Endothelial cell of umbilical vein (primary cell): ENCODE data around the gene CACNA1C. TPM values are rescaled to one million over a fixed set of nuclear protein-coding genes. Genes with fewer than 3 reads are reported as not detected.

Experiments
- BruUV-seq: library from RNA; stranded (reverse); fragments of 400-500 nt; replicated peaks from 2 replicates; lab custom pipeline; 2021; lab: Mats Ljungman, UMichigan
- CTCF ChIA-PET: fragments of 300-600, 350-600 bp; sonication (Branson Sonifier 250); formaldehyde crosslinking; loops from one replicate; lab custom pipeline; 2021; ENCODE audit warnings: antibody characterized with exemption, inconsistent platforms; lab: Charles Lee
- POLR2A ChIA-PET: fragments of 300-600, 350-600 bp; sonication (Branson Sonifier 250); formaldehyde crosslinking; loops from one replicate; lab custom pipeline; 2021; ENCODE audit warnings: antibody characterized with exemption, inconsistent platforms; lab: Charles Lee
- DNase-seq: peaks from one replicate; pipeline ENCODE4 v3.0.0-alpha.2; 2011; ENCODE audit warnings: low read depth, low spot score
- FAIRE-seq: peaks from 2 replicates; lab custom pipeline; 2011; peaks lifted over from hg19 to GRCh38; lab: Jason Lieb, UNC
- H2AFZ ChIP-seq: 2 replicates; pipeline ENCODE4 v1.6.0; 2012; ENCODE audit warnings: low read depth, low read length, control low read depth, inconsistent platforms
- H3K27ac ChIP-seq: 2 replicates; pipeline ENCODE4 v1.5.1; 2011; ENCODE audit warnings: low read depth, mild to moderate bottlenecking, control low read depth, low read length, moderate library complexity; ENCODE audit not compliant: insufficient read depth
- H3K27me3 ChIP-seq, 2 experiments: 2 replicates each; pipeline versions ENCODE4 v1.6.0 to v1.6.1; 2011; ENCODE audit warnings: low read length in 2 of 2, mixed read lengths in 1 of 2; ENCODE audit not compliant: control insufficient read depth in 2 of 2, insufficient read depth in 2 of 2
- H3K36me3 ChIP-seq, 2 experiments: 2 replicates in 1 of 2; 3 replicates in 1 of 2; pipeline ENCODE4 v1.5.1; 2011; ENCODE audit warnings: low read length in 2 of 2, mild to moderate bottlenecking in 1 of 2, moderate library complexity in 1 of 2; ENCODE audit not compliant: control insufficient read depth in 2 of 2, insufficient read depth in 2 of 2; ENCODE audit errors: extremely low read depth in 1 of 2
- H3K4me1 ChIP-seq: 3 replicates; pipeline ENCODE4 v1.5.1; 2011; ENCODE audit warnings: mild to moderate bottlenecking, low read length; ENCODE audit not compliant: control insufficient read depth, insufficient read depth; ENCODE audit errors: extremely low read depth
- H3K4me2 ChIP-seq: 2 replicates; pipeline ENCODE4 v1.6.1; 2011; ENCODE audit warnings: low read length, control low read depth, mixed read lengths; ENCODE audit not compliant: insufficient read depth
- H3K4me3 ChIP-seq, 3 experiments: fragments of 200-600 bp in 1 of 3; sonication (generic), shearing (Covaris generic) in 1 of 3; replicated peaks in 1 of 3; 2 replicates each; pipeline ENCODE4 v1.5.1; 2011 to 2016; ENCODE audit warnings: control low read depth in 3 of 3, low read length in 3 of 3, mild to moderate bottlenecking in 2 of 3, inconsistent platforms in 1 of 3, low read depth in 1 of 3, moderate library complexity in 1 of 3; ENCODE audit not compliant: insufficient read depth in 1 of 3
- H3K79me2 ChIP-seq: 2 replicates; pipeline ENCODE4 v1.6.0; 2012; ENCODE audit warnings: low read length, inconsistent platforms; ENCODE audit not compliant: control insufficient read depth, insufficient read depth
- H3K9ac ChIP-seq: replicated peaks from 2 replicates; pipeline ENCODE3; 2011; ENCODE audit warnings: low read length, control low read depth; ENCODE audit not compliant: insufficient read depth; ENCODE audit errors: extremely low read depth
- H3K9me1 ChIP-seq: replicated peaks from 3 replicates; pipeline ENCODE4 v1.6.0; 2011; ENCODE audit warnings: mild to moderate bottlenecking, low read length; ENCODE audit not compliant: control insufficient read depth, insufficient read depth; ENCODE audit errors: extremely low read depth
- H3K9me3 ChIP-seq: replicated peaks from 2 replicates; pipeline ENCODE4 v1.5.1; 2012; ENCODE audit warnings: low read length, inconsistent platforms; ENCODE audit not compliant: control insufficient read depth, insufficient read depth
- H4K20me1 ChIP-seq: replicated peaks from 2 replicates; pipeline ENCODE3; 2011; ENCODE audit warnings: mild to moderate bottlenecking, low read length; ENCODE audit not compliant: control insufficient read depth, insufficient read depth; ENCODE audit errors: extremely low read depth
- EZH2 ChIP-seq: IDR thresholded peaks from 2 replicates; pipeline ENCODE4 v1.6.1; 2012; ENCODE audit warnings: borderline replicate concordance, low read depth, mild to moderate bottlenecking, moderate library complexity, low read length, inconsistent platforms; ENCODE audit not compliant: severe bottlenecking
- FOS ChIP-seq: IDR thresholded peaks from 2 replicates; pipeline ENCODE4 v1.6.1; 2011; ENCODE audit warnings: mild to moderate bottlenecking, low read length, moderate library complexity, borderline replicate concordance; ENCODE audit not compliant: insufficient read depth
- GATA2 ChIP-seq: IDR thresholded peaks from 2 replicates; pipeline ENCODE4 v1.7.0; 2011; ENCODE audit warnings: low read depth, mild to moderate bottlenecking, moderate library complexity, mixed read lengths, low read length; ENCODE audit not compliant: insufficient read length, insufficient read depth
- JUN ChIP-seq: IDR thresholded peaks from 2 replicates; pipeline ENCODE4 v1.6.1; 2011; ENCODE audit warnings: borderline replicate concordance, low read depth; ENCODE audit not compliant: insufficient read length, insufficient read depth
- MYC ChIP-seq: IDR thresholded peaks from one replicate; pipeline ENCODE4 v1.6.1; 2011; ENCODE audit warnings: mild to moderate bottlenecking, low read depth, low read length
- POLR2A ChIP-seq: IDR thresholded peaks from 2 replicates; pipeline ENCODE4 v1.6.1; 2012; ENCODE audit warnings: low read depth, mild to moderate bottlenecking, control low read depth, low read length
- POLR2AphosphoS5 ChIP-seq: IDR thresholded peaks from 2 replicates; pipeline ENCODE4 v1.6.1; 2012; ENCODE audit warnings: low read depth, mild to moderate bottlenecking, control low read depth, low read length, moderate library complexity; ENCODE audit not compliant: insufficient read depth
- dilution Hi-C: fragments of 300-500 bp; cut with MboI; formaldehyde crosslinking; loops from one replicate; pipeline ENCODE4 v1.15.0; 2019; ENCODE audit warnings: low sequenced_read_pairs; ENCODE audit not compliant: extremely low pct_ligation_motif_present
- intact Hi-C: fragments of 100-400 bp; cut with micrococcal nuclease; formaldehyde crosslinking; loops from one replicate; pipeline ENCODE4 v1.10.0; 2022
- polyA plus RNA-seq, 4 experiments: library from polyadenylated mRNA; depleted of rRNA in 3 of 4; stranded (reverse) in 3 of 4; unstranded in 1 of 4; fragments of >200 nt; gene quantifications; 2 replicates each; pipeline versions ENCODE4 v1.2.1 to v1.2.3, GENCODE V29; 2011 to 2012; ENCODE audit warnings: missing spikeins in 1 of 4
- total RNA-seq: library from RNA; stranded (reverse); gene quantifications from 2 replicates; pipeline ENCODE4 v1.2.3, GENCODE V29; 2021
- TF ChIP-seq, protein P1 (sequence below): IDR thresholded peaks from 2 replicates; pipeline ENCODE4 v1.6.1; 2011; ENCODE audit not compliant: insufficient read depth, insufficient read length
- TF ChIP-seq, protein P2 (sequence below), 2 donors: IDR thresholded peaks; 1 replicate in 1 of 2; 2 replicates in 1 of 2; pipeline ENCODE4 v1.5.1; 2011; ENCODE audit warnings: low read length in 2 of 2, mild to moderate bottlenecking in 2 of 2, moderate library complexity in 2 of 2, control low read depth in 1 of 2, inconsistent platforms in 1 of 2, low read depth in 1 of 2; ENCODE audit not compliant: insufficient read depth in 1 of 2; ENCODE audit errors: extremely low read depth in 1 of 2

CACNA1C gene
- total and polyA plus RNA-seq, 2 donors (not counting 3 experiments of a cell fraction or from before 2014, with no cell fraction given): not detected

DNA sequence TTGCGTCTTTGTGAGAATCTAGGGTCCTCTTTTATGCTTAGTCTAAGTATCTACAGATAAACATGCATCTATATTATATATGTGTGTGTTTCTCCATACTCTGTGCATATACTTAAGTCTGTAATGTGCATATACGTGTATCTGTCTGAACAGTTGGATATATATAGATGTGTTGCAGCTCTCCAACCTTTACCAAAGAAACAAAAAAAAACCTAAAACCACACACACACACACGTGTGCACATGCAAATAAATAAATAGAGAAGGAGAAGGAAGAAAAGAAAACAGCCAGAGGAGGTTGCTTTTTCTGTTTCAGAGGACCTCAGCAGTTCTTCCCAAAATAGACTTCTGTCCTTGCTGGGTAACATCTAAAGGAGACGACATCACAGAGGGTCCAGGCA, 244.9 kb downstream of the CACNA1C start:
- no peak for FAIRE-seq
- no peak overlapping the region for H3K27ac ChIP-seq
- no peak for TF ChIP-seq JUN
- no peak for TF ChIP-seq GATA2
- no peak for TF ChIP-seq POLR2A
- no peak for TF ChIP-seq MYC
- TF ChIP-seq, protein P1, sequence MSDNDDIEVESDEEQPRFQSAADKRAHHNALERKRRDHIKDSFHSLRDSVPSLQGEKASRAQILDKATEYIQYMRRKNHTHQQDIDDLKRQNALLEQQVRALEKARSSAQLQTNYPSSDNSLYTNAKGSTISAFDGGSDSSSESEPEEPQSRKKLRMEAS: no peak
- TF ChIP-seq EZH2: no peak
- no peak for TF ChIP-seq FOS
- TF ChIP-seq POLR2AphosphoS5: no peak
- TF ChIP-seq, protein P2, sequence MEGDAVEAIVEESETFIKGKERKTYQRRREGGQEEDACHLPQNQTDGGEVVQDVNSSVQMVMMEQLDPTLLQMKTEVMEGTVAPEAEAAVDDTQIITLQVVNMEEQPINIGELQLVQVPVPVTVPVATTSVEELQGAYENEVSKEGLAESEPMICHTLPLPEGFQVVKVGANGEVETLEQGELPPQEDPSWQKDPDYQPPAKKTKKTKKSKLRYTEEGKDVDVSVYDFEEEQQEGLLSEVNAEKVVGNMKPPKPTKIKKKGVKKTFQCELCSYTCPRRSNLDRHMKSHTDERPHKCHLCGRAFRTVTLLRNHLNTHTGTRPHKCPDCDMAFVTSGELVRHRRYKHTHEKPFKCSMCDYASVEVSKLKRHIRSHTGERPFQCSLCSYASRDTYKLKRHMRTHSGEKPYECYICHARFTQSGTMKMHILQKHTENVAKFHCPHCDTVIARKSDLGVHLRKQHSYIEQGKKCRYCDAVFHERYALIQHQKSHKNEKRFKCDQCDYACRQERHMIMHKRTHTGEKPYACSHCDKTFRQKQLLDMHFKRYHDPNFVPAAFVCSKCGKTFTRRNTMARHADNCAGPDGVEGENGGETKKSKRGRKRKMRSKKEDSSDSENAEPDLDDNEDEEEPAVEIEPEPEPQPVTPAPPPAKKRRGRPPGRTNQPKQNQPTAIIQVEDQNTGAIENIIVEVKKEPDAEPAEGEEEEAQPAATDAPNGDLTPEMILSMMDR (IDR thresholded peaks at IDR 0.05; ENCODE audit: extremely low read depth in 1 of 2, insufficient read depth in 1 of 2, low read depth in 1 of 2, low read length in 2 of 2): no peak

More for the DNA sequence above, 244.9 kb downstream of the CACNA1C start:
- no TSS peak for BruUV-seq
- H3K9me1 ChIP-seq: no peaks in the 10 kb centered on the region
- no peaks in the 10 kb centered on the region for H3K36me3 ChIP-seq
- no peaks in the 10 kb centered on the region for H3K27me3 ChIP-seq
- no peak for DNase-seq
- ChIA-PET CTCF (no interaction called here), POLR2A (no interaction called here)
- no peaks in the 10 kb centered on the region for H3K4me1 ChIP-seq
- intact Hi-C loops (no loop called here), dilution Hi-C loops (no loop called here)
- no peak overlapping the region for H3K4me2 ChIP-seq
- no peak overlapping the region for H2AFZ ChIP-seq
- H4K20me1 ChIP-seq: no peaks in the 10 kb centered on the region
- no peak overlapping the region for H3K9ac ChIP-seq
- H3K9me3 ChIP-seq: no peaks in the 10 kb centered on the region
- H3K79me2 ChIP-seq: no peaks in the 10 kb centered on the region
- no peak overlapping the region for H3K4me3 ChIP-seq
